H1 (cell line): ENCODE results near the gene ATG7. TPM values are rescaled to one million over a fixed set of nuclear protein-coding genes. Genes with fewer than 3 reads are reported as not detected.

Experiments used
- CTCF ChIA-PET: fragments of 300-600 bp; sonication (Branson Sonifier 250); formaldehyde crosslinking; loops from one replicate; lab custom pipeline; 2021; ENCODE audit not compliant: partially characterized antibody; lab: Charles Lee
- POLR2A ChIA-PET: fragments of 300-600 bp; sonication (Branson Sonifier 250); formaldehyde crosslinking; loops from one replicate; lab custom pipeline; 2021; ENCODE audit warnings: inconsistent platforms; ENCODE audit not compliant: partially characterized antibody; lab: Charles Lee
- DNase-seq, 2 experiments: peaks; one replicate each; pipeline versions ENCODE4 v3.0.0 to v3.0.0-alpha.2; 2010 to 2022; ENCODE audit warnings: low spot score in 2 of 2, low read depth in 1 of 2, mixed read lengths in 1 of 2
- FAIRE-seq: peaks from 2 replicates; lab custom pipeline; 2011; peaks lifted over from hg19 to GRCh38; lab: Jason Lieb, UNC
- H2AFZ ChIP-seq: 2 replicates; pipeline ENCODE4 v1.8.1; 2012; ENCODE audit warnings: low read length, inconsistent platforms
- H2AK5ac ChIP-seq: 2 replicates; pipeline ENCODE4 v1.6.1; 2013; ENCODE audit warnings: low read depth, low read length
- H2BK120ac ChIP-seq: replicated peaks from 2 replicates; pipeline ENCODE3; 2013; ENCODE audit warnings: low read depth, low read length, inconsistent platforms
- H2BK12ac ChIP-seq: 2 replicates; pipeline ENCODE4 v1.6.1; 2013; ENCODE audit warnings: low read depth, low read length
- H2BK15ac ChIP-seq: 2 replicates; pipeline ENCODE4 v1.6.1; 2013; ENCODE audit warnings: low read length
- H2BK20ac ChIP-seq: 2 replicates; pipeline ENCODE4 v1.6.1; 2013; ENCODE audit warnings: low read length
- H2BK5ac ChIP-seq: 2 replicates; pipeline ENCODE4 v1.6.1; 2013; ENCODE audit warnings: low read depth, low read length
- H3K14ac ChIP-seq: 2 replicates; pipeline ENCODE4 v1.6.1; 2013; ENCODE audit warnings: inconsistent platforms; ENCODE audit not compliant: insufficient read length
- H3K18ac ChIP-seq: 2 replicates; pipeline ENCODE4 v1.6.1; 2013; ENCODE audit warnings: low read length; ENCODE audit errors: extremely low read depth
- H3K23ac ChIP-seq: 2 replicates; pipeline ENCODE4 v1.6.1; 2013; ENCODE audit warnings: inconsistent platforms; ENCODE audit not compliant: insufficient read length
- H3K23me2 ChIP-seq: 2 replicates; pipeline ENCODE4 v1.6.1; 2013; ENCODE audit warnings: low read depth, low read length
- H3K27ac ChIP-seq: 2 replicates; pipeline ENCODE4 v1.6.1; 2011; ENCODE audit warnings: low read depth, low read length, inconsistent platforms
- H3K27me3 ChIP-seq, 4 experiments: replicated peaks in 1 of 4; 1 replicate in 1 of 4; 2 replicates in 3 of 4; pipeline versions ENCODE4 v1.6.1 to v1.8.1; 2011 to 2013; ENCODE audit warnings: low read length in 3 of 4, mild to moderate bottlenecking in 3 of 4, inconsistent platforms in 2 of 4, mixed read lengths in 2 of 4, moderate library complexity in 1 of 4; ENCODE audit not compliant: control insufficient read depth in 3 of 4, insufficient read depth in 3 of 4; ENCODE audit errors: extremely low read depth in 1 of 4
- H3K36me3 ChIP-seq, 4 experiments: 2 replicates each; pipeline versions ENCODE4 v1.6.1 to v1.8.1; 2011 to 2013; ENCODE audit warnings: mild to moderate bottlenecking in 4 of 4, low read length in 3 of 4, moderate library complexity in 2 of 4, control low read depth in 1 of 4, inconsistent platforms in 1 of 4; ENCODE audit not compliant: insufficient read depth in 4 of 4, control insufficient read depth in 2 of 4
- H3K4ac ChIP-seq: replicated peaks from 2 replicates; pipeline ENCODE3; 2013; ENCODE audit warnings: low read length, low read depth, mixed read lengths, inconsistent platforms; ENCODE audit not compliant: insufficient read length
- H3K4me1 ChIP-seq, 4 experiments: replicated peaks in 1 of 4; 1 replicate in 1 of 4; 2 replicates in 3 of 4; pipeline versions ENCODE4 v1.6.1 to v1.8.1; 2011 to 2013; ENCODE audit warnings: low read length in 3 of 4, inconsistent platforms in 2 of 4, mixed read lengths in 1 of 4; ENCODE audit not compliant: insufficient read depth in 4 of 4, control insufficient read depth in 3 of 4
- H3K4me2 ChIP-seq, 2 experiments: 2 replicates each; pipeline versions ENCODE4 v1.6.1 to v1.8.1; 2011 to 2013; ENCODE audit warnings: low read depth in 2 of 2, low read length in 2 of 2, control low read depth in 1 of 2, inconsistent platforms in 1 of 2, mild to moderate bottlenecking in 1 of 2; ENCODE audit not compliant: insufficient read depth in 1 of 2
- H3K4me3 ChIP-seq, 4 experiments: fragments of 200-600, 300-600 bp in 1 of 4; sonication (generic), shearing (Covaris generic), sonication (Bioruptor Twin) in 1 of 4; 2 replicates each; pipeline versions ENCODE4 v1.5.1 to v1.8.1; 2011 to 2016; ENCODE audit warnings: low read length in 4 of 4, low read depth in 3 of 4, control low read depth in 2 of 4, inconsistent platforms in 2 of 4, mild to moderate bottlenecking in 2 of 4, mixed read lengths in 1 of 4, moderate library complexity in 1 of 4; ENCODE audit not compliant: insufficient read depth in 2 of 4; ENCODE audit errors: extremely low read depth in 1 of 4
- H3K56ac ChIP-seq: replicated peaks from 2 replicates; pipeline ENCODE3; 2013; ENCODE audit warnings: low read depth, mild to moderate bottlenecking, mixed read lengths, low read length, inconsistent platforms; ENCODE audit not compliant: insufficient read length
- H3K79me1 ChIP-seq: 2 replicates; pipeline ENCODE4 v1.6.1; 2013; ENCODE audit warnings: low read depth, low read length, control low read depth
- H3K79me2 ChIP-seq, 2 experiments: 2 replicates each; pipeline versions ENCODE4 v1.6.1 to v1.8.1; 2012 to 2013; ENCODE audit warnings: low read length in 2 of 2, mild to moderate bottlenecking in 2 of 2, inconsistent platforms in 1 of 2; ENCODE audit not compliant: insufficient read depth in 2 of 2, control insufficient read depth in 1 of 2
- H3K9ac ChIP-seq, 4 experiments: replicated peaks in 1 of 4; 1 replicate in 1 of 4; 2 replicates in 3 of 4; pipeline versions ENCODE4 v1.6.1 to v1.8.1; 2011 to 2013; ENCODE audit warnings: low read depth in 3 of 4, low read length in 3 of 4, control low read depth in 2 of 4, mild to moderate bottlenecking in 2 of 4, moderate library complexity in 2 of 4, inconsistent platforms in 1 of 4; ENCODE audit errors: extremely low read depth in 1 of 4
- H3K9me3 ChIP-seq, 2 experiments: 2 replicates each; pipeline versions ENCODE4 v1.6.1 to v1.8.1; 2012 to 2013; ENCODE audit warnings: mild to moderate bottlenecking in 2 of 2, moderate library complexity in 2 of 2, control low read depth in 1 of 2, inconsistent platforms in 1 of 2, low read depth in 1 of 2, low read length in 1 of 2, mixed read lengths in 1 of 2; ENCODE audit not compliant: insufficient read depth in 2 of 2
- H4K20me1 ChIP-seq, 2 experiments: replicated peaks in 1 of 2; 2 replicates each; pipeline versions ENCODE3 to v1.8.1; 2011 to 2013; ENCODE audit warnings: inconsistent platforms in 2 of 2, low read length in 2 of 2, mild to moderate bottlenecking in 1 of 2; ENCODE audit not compliant: insufficient read depth in 2 of 2, control insufficient read depth in 1 of 2
- H4K5ac ChIP-seq: 2 replicates; pipeline ENCODE4 v1.6.1; 2013; ENCODE audit warnings: low read length, low read depth, mixed read lengths, inconsistent platforms; ENCODE audit not compliant: insufficient read length
- H4K8ac ChIP-seq: 2 replicates; pipeline ENCODE4 v1.8.0; 2013; ENCODE audit warnings: mild to moderate bottlenecking, moderate library complexity, low read length, inconsistent platforms; ENCODE audit not compliant: insufficient read depth; ENCODE audit errors: extremely low read depth
- H4K91ac ChIP-seq: replicated peaks from 2 replicates; pipeline ENCODE3; 2013; ENCODE audit warnings: low read length, mixed read lengths, inconsistent platforms; ENCODE audit not compliant: insufficient read length
- GABPA ChIP-seq: IDR thresholded peaks from 2 replicates; pipeline ENCODE4 v1.6.1; 2011; ENCODE audit warnings: mild to moderate bottlenecking, low read length, moderate library complexity, borderline replicate concordance; ENCODE audit not compliant: insufficient read depth
- GTF2F1 ChIP-seq: IDR thresholded peaks from 2 replicates; pipeline ENCODE4 v1.6.1; 2012; ENCODE audit warnings: low read depth, low read length, improper control_type of control experiment, borderline replicate concordance
- HDAC2 ChIP-seq, 2 experiments: fragments of 300-600 bp in 1 of 2; sonication (generic) in 1 of 2; IDR thresholded peaks; 2 replicates each; pipeline ENCODE4 v1.6.1; 2011 to 2012; ENCODE audit warnings: low read depth in 2 of 2, low read length in 2 of 2, mild to moderate bottlenecking in 2 of 2, moderate library complexity in 2 of 2, borderline replicate concordance in 1 of 2, inconsistent platforms in 1 of 2
- HDAC6 ChIP-seq: IDR thresholded peaks from one replicate; pipeline ENCODE4 v1.7.1; 2012; ENCODE audit warnings: low read depth, mild to moderate bottlenecking, inconsistent platforms, low read length, moderate library complexity
- JUND ChIP-seq: IDR thresholded peaks from 2 replicates; pipeline ENCODE4 v1.6.1; 2011; ENCODE audit warnings: mild to moderate bottlenecking, improper control_type of control experiment, low read length
- KDM4A ChIP-seq: IDR thresholded peaks from one replicate; pipeline ENCODE4 v1.7.1; 2012; ENCODE audit warnings: low read depth, mild to moderate bottlenecking, moderate library complexity, low read length, inconsistent platforms; ENCODE audit not compliant: severe bottlenecking
- MAFK ChIP-seq: IDR thresholded peaks from 2 replicates; pipeline ENCODE4 v1.6.1; 2012; ENCODE audit warnings: low read depth, mild to moderate bottlenecking, improper control_type of control experiment, low read length
- RBBP5 ChIP-seq: IDR thresholded peaks from 2 replicates; pipeline ENCODE4 v1.7.1; 2012; ENCODE audit warnings: low read depth, mild to moderate bottlenecking, inconsistent platforms, low read length, moderate library complexity, borderline replicate concordance
- SIX5 ChIP-seq: IDR thresholded peaks from 2 replicates; pipeline ENCODE4 v1.6.1; 2011; ENCODE audit warnings: mild to moderate bottlenecking, low read depth, low read length
- SUZ12 ChIP-seq: fragments of 200-600 bp; sonication (generic); IDR thresholded peaks from 2 replicates; pipeline ENCODE4 v1.6.1; 2012; ENCODE audit warnings: mild to moderate bottlenecking, inconsistent platforms, low read length, moderate library complexity, mixed read lengths
- TCF12 ChIP-seq: IDR thresholded peaks from 2 replicates; pipeline ENCODE4 v1.6.1; 2011; ENCODE audit warnings: low read depth, mild to moderate bottlenecking, low read length
- WGBS, 2 experiments: shearing (Covaris generic) in 1 of 2; methylation state at CpG; one replicate each; pipeline versions ENCODE4 v1.1.6 to v1.1.7; 2013 to 2015; ENCODE audit warnings: low lambda C conversion rate in 2 of 2, mixed read lengths in 2 of 2, inconsistent platforms in 1 of 2, low coverage in 1 of 2, missing lambda C conversion rate in 1 of 2; ENCODE audit not compliant: insufficient replicate concordance in 2 of 2, insufficient coverage in 1 of 2, insufficient read length in 1 of 2; ENCODE audit errors: extremely low coverage in 1 of 2, missing lambda C conversion rate in 1 of 2; 5-methylcytosine and 5-hydroxymethylcytosine counted together
- polyA plus RNA-seq, 7 experiments: library from polyadenylated mRNA; depleted of rRNA in 3 of 7; stranded (reverse) in 5 of 7; unstranded in 2 of 7; fragments of >200 nt in 5 of 7; fragments of 200-250 nt in 2 of 7; gene quantifications; 1 replicate in 5 of 7; 2 replicates in 1 of 7; 4 replicates in 1 of 7; pipeline versions ENCODE4 v1.2.1 to v1.2.3, GENCODE V29; 2011 to 2013; ENCODE audit warnings: missing spikeins in 2 of 7, mixed read lengths in 2 of 7
- total RNA-seq: library from RNA; stranded (reverse); fragmentation: NEBNext Ultra II Directional; extraction: Animal tissue kit (Norgen Biotek cat#: 25700); gene quantifications from 2 replicates; pipeline ENCODE4 v1.2.1, GENCODE V29; 2021
- TF ChIP-seq, protein P1 (sequence below): IDR thresholded peaks from 2 replicates; pipeline ENCODE4 v1.6.1; 2012; ENCODE audit warnings: inconsistent platforms

The ATG7 gene
- total and polyA plus RNA-seq, 2 of the 8 experiments (the other 6 are each of a cell fraction or from before 2014, with no cell fraction given), result 15.0 to 19.1 TPM

GRCh38 chr3:11499144-11499543 lies 226.9 kb downstream of the ATG7 start:
- CTCF ChIA-PET, result interaction anchor here (1.3 kb wide), 1 partner anchor 14 kb away, joined by 3 read pairs; no protein-coding TSS in a partner anchor
- FAIRE-seq, result no peak
- H3K27ac ChIP-seq, result no peak overlapping the region

More at GRCh38 chr3:11499144-11499543, 226.9 kb downstream of the ATG7 start:
- Histone ChIP-seq H3K18ac (no peak overlapping the region), H3K14ac (no peak overlapping the region), H3K79me1 (no peaks in the 10 kb centered on the region), H3K4me2 (no peak overlapping the region), H2AK5ac (no peak overlapping the region), H4K5ac (no peak overlapping the region), H2AFZ (no peak overlapping the region), H3K36me3 (no peaks in the 10 kb centered on the region), H3K9me3 (no peaks in the 10 kb centered on the region), H3K79me2 (no peaks in the 10 kb centered on the region), H3K23ac (no peak overlapping the region), H2BK120ac (no peak overlapping the region), H2BK12ac (no peak overlapping the region), H3K4me3 (no peak overlapping the region), H4K8ac (no peak overlapping the region), H3K56ac (no peak overlapping the region), H2BK20ac (no peak overlapping the region), H3K23me2 (no peaks in the 10 kb centered on the region), H4K20me1 (no peaks in the 10 kb centered on the region), H3K4ac (no peak overlapping the region), H4K91ac (no peak overlapping the region), H3K27me3 (no peaks in the 10 kb centered on the region), H3K4me1 (peaks cover 0 to 12% (median 8%) of the 10 kb centered on the region in 4 experiments; a peak in 3 of 7 replicates), H2BK5ac (no peak overlapping the region), H2BK15ac (no peak overlapping the region), H3K9ac (no peak overlapping the region)
- POLR2A ChIA-PET, result no interaction called here
- 92% methylated on average over 6 of the region's 6 CpGs; no CpG with 5 or more reads in 1 of the 2 experiments for WGBS, 2 experiments
- no peak for TF ChIP-seq JUND
- no peak for TF ChIP-seq SIX5
- no peak for TF ChIP-seq GTF2F1
- TF ChIP-seq HDAC2 (IDR thresholded peaks at IDR 0.05; ENCODE audit: borderline replicate concordance in 1 of 2, low read depth in 2 of 2, low read length in 2 of 2), result no peak
- TF ChIP-seq KDM4A, result no peak
- no peak for TF ChIP-seq HDAC6
- TF ChIP-seq SUZ12, result no peak
- no peak for TF ChIP-seq RBBP5
- TF ChIP-seq, protein P1, sequence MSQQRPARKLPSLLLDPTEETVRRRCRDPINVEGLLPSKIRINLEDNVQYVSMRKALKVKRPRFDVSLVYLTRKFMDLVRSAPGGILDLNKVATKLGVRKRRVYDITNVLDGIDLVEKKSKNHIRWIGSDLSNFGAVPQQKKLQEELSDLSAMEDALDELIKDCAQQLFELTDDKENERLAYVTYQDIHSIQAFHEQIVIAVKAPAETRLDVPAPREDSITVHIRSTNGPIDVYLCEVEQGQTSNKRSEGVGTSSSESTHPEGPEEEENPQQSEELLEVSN, result no peak
- no peak for TF ChIP-seq GABPA
- TF ChIP-seq MAFK, result no peak
- TF ChIP-seq TCF12, result no peak
- DNase-seq, result no peak
